HepG2 (cell line): ENCODE data around the gene LHX3. TPM values are rescaled to one million over a fixed set of nuclear protein-coding genes. Genes with fewer than 3 reads are reported as not detected.

Experiments used
- AGO2 ChIP-seq: fragments of 200-400 bp; formaldehyde crosslinking; optimal IDR thresholded peaks from 2 replicates; pipeline ENCODE3; 2017; ENCODE audit warnings: mild to moderate bottlenecking, low read depth, low read length, moderate library complexity
- AKAP8 ChIP-seq: sonication (generic); formaldehyde crosslinking; IDR thresholded peaks from 2 replicates; pipeline ENCODE4 v1.5.1; 2020; ENCODE audit warnings: mild to moderate bottlenecking, missing genetic modification reagents
- ATAD3A ChIP-seq: sonication (generic); formaldehyde crosslinking; IDR thresholded peaks from 2 replicates; pipeline ENCODE4 v1.4.0; 2020; ENCODE audit warnings: missing genetic modification reagents
- DNMT3B ChIP-seq: conservative IDR thresholded peaks from 2 replicates; pipeline ENCODE4 v1.6.1; 2016; ENCODE audit warnings: missing biosample characterization, control low read depth
- DR1 ChIP-seq: sonication (generic); formaldehyde crosslinking; IDR thresholded peaks from 2 replicates; pipeline ENCODE4 v1.8.0; 2021; ENCODE audit warnings: mild to moderate bottlenecking, missing genetic modification reagents, inconsistent platforms
- HCFC1 ChIP-seq: fragments of 150-350 bp; IDR thresholded peaks from 2 replicates; pipeline ENCODE4 v1.6.1; 2014; ENCODE audit warnings: low read depth, low read length
- SOX13 ChIP-seq, 3 experiments: fragments of 450-650 bp in 1 of 3; sonication (generic) in 1 of 3; formaldehyde crosslinking in 1 of 3; IDR thresholded peaks in 2 of 3; conservative IDR thresholded peaks in 1 of 3; 2 replicates each; pipeline versions ENCODE4 v1.5.0 to v1.6.1; 2016 to 2020; ENCODE audit warnings: antibody characterized with exemption in 1 of 3, mild to moderate bottlenecking in 1 of 3, missing compliant biosample characterization in 1 of 3, missing genetic modification reagents in 1 of 3, moderate library complexity in 1 of 3
- TARDBP ChIP-seq: sonication (generic); formaldehyde crosslinking; IDR thresholded peaks from 2 replicates; pipeline ENCODE4 v1.8.0; 2022; ENCODE audit warnings: mild to moderate bottlenecking, missing genetic modification reagents
- TEAD2 ChIP-seq: sonication (generic); formaldehyde crosslinking; IDR thresholded peaks from 2 replicates; pipeline ENCODE4 v1.9.0; 2021; ENCODE audit warnings: missing genetic modification reagents
- ZNF180 ChIP-seq: sonication (generic); formaldehyde crosslinking; IDR thresholded peaks from 2 replicates; pipeline ENCODE4 v1.4.0; 2020; ENCODE audit warnings: low read depth, missing genetic modification reagents, borderline replicate concordance
- ZNF230 ChIP-seq: sonication (generic); formaldehyde crosslinking; IDR thresholded peaks from 2 replicates; pipeline ENCODE4 v1.4.0; 2020; ENCODE audit warnings: mild to moderate bottlenecking, missing genetic modification reagents
- ZNF3 ChIP-seq: IDR thresholded peaks from 2 replicates; pipeline ENCODE4 v1.7.0; 2017; ENCODE audit warnings: inconsistent platforms
- ZNF713 ChIP-seq: sonication (generic); formaldehyde crosslinking; IDR thresholded peaks from 2 replicates; pipeline ENCODE4 v1.4.0; 2020; ENCODE audit warnings: mild to moderate bottlenecking, missing genetic modification reagents
- polyA plus RNA-seq, 8 experiments: library from polyadenylated mRNA; depleted of rRNA in 3 of 8; stranded (reverse) in 7 of 8; unstranded in 1 of 8; fragments of >200 nt; fragmentation: Illumina TruSeq in 4 of 8; extraction: Trizol in 4 of 8; gene quantifications; 2 replicates each; pipeline versions ENCODE4 v1.2.1 to v1.2.3, GENCODE V29; 2011 to 2016; ENCODE audit warnings: low read depth in 4 of 8, missing spikeins in 1 of 8, mixed read lengths in 1 of 8; ENCODE audit not compliant: insufficient read depth in 1 of 8
- total RNA-seq, 5 experiments: library from RNA; depleted of rRNA; stranded (reverse); fragments of >200 nt; fragmentation: Illumina TruSeq; extraction: Trizol; gene quantifications; 2 replicates each; pipeline ENCODE4 v1.2.3, GENCODE V29; 2016; ENCODE audit warnings: low read depth in 1 of 5
- TF ChIP-seq, protein P1 (sequence below): sonication (generic); formaldehyde crosslinking; IDR thresholded peaks from 2 replicates; pipeline ENCODE4 v1.4.0; 2020; ENCODE audit warnings: mild to moderate bottlenecking, missing genetic modification reagents
- TF ChIP-seq, protein P2 (sequence below): sonication (generic); formaldehyde crosslinking; IDR thresholded peaks from 2 replicates; pipeline ENCODE4 v1.9.0; 2021; ENCODE audit warnings: missing genetic modification reagents, borderline replicate concordance
- TF ChIP-seq, protein P3 (sequence below): sonication (generic); formaldehyde crosslinking; IDR thresholded peaks from 2 replicates; pipeline ENCODE4 v1.8.0; 2022; ENCODE audit warnings: missing genetic modification reagents, low read depth, mild to moderate bottlenecking, borderline replicate concordance
- TF ChIP-seq, protein P4 (sequence below): sonication (generic); formaldehyde crosslinking; IDR thresholded peaks from 2 replicates; pipeline ENCODE4 v1.4.0; 2020; ENCODE audit warnings: missing genetic modification reagents

Gene LHX3
- total and polyA plus RNA-seq, 2 of the 13 experiments (the other 11 are each of a cell fraction or from before 2014, with no cell fraction given) = not detected

DNA sequence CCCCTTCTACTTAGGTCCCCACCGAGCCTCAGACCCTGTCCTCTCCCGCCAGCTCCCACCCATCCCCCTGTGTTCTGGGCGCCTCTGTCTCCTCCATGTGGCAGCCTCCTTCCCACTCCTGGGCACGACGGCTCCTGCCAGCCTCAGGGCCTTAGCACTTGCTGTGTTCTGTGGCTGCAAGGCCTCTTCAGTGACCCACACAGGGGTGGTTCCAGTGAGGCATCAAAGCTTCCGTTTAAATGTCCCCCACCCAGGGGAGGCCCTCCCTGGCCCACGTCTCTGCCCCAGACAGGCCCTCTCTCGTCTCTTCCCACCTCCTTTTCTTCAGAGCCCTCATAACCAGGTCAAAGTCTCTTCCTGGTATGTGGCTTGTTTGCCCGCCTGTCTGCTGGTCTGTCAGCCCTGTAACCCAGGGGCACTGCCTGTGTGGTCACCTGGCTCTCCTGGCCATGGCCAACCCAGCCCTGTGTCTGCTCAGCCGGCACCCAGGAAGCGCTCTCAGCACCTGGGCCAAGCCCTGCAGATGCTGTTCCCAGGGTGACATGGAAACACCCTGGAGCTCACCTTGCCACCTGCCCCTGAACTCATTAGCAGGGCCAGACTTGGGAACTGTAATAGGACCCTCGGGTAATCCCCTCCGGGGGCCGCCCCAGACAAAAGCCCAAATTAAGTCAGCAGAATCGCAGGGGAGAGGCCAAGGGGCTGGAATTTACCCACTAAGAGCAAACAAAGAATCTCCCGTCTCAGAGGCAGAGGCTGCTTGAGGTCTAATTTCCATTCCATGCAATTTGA, 33.7 kb downstream of the LHX3 start (continued):
- TF ChIP-seq, protein P1, sequence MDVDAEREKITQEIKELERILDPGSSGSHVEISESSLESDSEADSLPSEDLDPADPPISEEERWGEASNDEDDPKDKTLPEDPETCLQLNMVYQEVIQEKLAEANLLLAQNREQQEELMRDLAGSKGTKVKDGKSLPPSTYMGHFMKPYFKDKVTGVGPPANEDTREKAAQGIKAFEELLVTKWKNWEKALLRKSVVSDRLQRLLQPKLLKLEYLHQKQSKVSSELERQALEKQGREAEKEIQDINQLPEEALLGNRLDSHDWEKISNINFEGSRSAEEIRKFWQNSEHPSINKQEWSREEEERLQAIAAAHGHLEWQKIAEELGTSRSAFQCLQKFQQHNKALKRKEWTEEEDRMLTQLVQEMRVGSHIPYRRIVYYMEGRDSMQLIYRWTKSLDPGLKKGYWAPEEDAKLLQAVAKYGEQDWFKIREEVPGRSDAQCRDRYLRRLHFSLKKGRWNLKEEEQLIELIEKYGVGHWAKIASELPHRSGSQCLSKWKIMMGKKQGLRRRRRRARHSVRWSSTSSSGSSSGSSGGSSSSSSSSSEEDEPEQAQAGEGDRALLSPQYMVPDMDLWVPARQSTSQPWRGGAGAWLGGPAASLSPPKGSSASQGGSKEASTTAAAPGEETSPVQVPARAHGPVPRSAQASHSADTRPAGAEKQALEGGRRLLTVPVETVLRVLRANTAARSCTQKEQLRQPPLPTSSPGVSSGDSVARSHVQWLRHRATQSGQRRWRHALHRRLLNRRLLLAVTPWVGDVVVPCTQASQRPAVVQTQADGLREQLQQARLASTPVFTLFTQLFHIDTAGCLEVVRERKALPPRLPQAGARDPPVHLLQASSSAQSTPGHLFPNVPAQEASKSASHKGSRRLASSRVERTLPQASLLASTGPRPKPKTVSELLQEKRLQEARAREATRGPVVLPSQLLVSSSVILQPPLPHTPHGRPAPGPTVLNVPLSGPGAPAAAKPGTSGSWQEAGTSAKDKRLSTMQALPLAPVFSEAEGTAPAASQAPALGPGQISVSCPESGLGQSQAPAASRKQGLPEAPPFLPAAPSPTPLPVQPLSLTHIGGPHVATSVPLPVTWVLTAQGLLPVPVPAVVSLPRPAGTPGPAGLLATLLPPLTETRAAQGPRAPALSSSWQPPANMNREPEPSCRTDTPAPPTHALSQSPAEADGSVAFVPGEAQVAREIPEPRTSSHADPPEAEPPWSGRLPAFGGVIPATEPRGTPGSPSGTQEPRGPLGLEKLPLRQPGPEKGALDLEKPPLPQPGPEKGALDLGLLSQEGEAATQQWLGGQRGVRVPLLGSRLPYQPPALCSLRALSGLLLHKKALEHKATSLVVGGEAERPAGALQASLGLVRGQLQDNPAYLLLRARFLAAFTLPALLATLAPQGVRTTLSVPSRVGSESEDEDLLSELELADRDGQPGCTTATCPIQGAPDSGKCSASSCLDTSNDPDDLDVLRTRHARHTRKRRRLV (CRISPR knock-in tag) = no peak
- 0 out of 2 replicates have a peak, but pooled peaks have one; percentile 41 for TF ChIP-seq ZNF230 (CRISPR knock-in tag)
- TF ChIP-seq TARDBP = 0 out of 2 replicates have a peak, but pooled peaks have one; percentile 29
- TF ChIP-seq ZNF180 (CRISPR knock-in tag) = no peak
- TF ChIP-seq HCFC1 = no peak
- TF ChIP-seq, protein P2, sequence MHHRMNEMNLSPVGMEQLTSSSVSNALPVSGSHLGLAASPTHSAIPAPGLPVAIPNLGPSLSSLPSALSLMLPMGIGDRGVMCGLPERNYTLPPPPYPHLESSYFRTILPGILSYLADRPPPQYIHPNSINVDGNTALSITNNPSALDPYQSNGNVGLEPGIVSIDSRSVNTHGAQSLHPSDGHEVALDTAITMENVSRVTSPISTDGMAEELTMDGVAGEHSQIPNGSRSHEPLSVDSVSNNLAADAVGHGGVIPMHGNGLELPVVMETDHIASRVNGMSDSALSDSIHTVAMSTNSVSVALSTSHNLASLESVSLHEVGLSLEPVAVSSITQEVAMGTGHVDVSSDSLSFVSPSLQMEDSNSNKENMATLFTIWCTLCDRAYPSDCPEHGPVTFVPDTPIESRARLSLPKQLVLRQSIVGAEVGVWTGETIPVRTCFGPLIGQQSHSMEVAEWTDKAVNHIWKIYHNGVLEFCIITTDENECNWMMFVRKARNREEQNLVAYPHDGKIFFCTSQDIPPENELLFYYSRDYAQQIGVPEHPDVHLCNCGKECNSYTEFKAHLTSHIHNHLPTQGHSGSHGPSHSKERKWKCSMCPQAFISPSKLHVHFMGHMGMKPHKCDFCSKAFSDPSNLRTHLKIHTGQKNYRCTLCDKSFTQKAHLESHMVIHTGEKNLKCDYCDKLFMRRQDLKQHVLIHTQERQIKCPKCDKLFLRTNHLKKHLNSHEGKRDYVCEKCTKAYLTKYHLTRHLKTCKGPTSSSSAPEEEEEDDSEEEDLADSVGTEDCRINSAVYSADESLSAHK = no peak
- TF ChIP-seq DNMT3B = no peak
- TF ChIP-seq DR1 (CRISPR knock-in tag) = no peak
- TF ChIP-seq, protein P3, sequence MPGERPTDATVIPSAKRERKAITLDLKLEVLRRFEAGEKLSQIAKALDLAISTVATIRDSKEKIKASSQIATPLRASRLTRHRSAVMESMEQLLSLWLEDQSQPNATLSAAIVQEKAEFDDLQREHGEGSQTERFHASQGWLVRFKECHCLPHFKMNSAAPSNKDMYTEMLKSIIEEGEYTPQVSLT = no peak
- TF ChIP-seq, protein P4, sequence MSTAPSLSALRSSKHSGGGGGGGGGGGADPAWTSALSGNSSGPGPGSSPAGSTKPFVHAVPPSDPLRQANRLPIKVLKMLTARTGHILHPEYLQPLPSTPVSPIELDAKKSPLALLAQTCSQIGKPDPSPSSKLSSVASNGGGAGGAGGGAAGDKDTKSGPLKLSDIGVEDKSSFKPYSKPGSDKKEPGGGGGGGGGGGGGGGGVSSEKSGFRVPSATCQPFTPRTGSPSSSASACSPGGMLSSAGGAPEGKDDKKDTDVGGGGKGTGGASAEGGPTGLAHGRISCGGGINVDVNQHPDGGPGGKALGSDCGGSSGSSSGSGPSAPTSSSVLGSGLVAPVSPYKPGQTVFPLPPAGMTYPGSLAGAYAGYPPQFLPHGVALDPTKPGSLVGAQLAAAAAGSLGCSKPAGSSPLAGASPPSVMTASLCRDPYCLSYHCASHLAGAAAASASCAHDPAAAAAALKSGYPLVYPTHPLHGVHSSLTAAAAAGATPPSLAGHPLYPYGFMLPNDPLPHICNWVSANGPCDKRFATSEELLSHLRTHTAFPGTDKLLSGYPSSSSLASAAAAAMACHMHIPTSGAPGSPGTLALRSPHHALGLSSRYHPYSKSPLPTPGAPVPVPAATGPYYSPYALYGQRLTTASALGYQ (CRISPR knock-in tag) = no peak
- no peak for TF ChIP-seq TEAD2 (CRISPR knock-in tag)
- TF ChIP-seq SOX13 (IDR thresholded peaks at IDR 0.05) = no peak
- TF ChIP-seq SOX13 (CRISPR knock-in tag; conservative IDR thresholded peaks at IDR 0.05 in 1 of 2, IDR thresholded peaks at IDR 0.05 in 1 of 2) = no peak
- no peak for TF ChIP-seq ATAD3A
- no peak for TF ChIP-seq ZNF713 (CRISPR knock-in tag)
- TF ChIP-seq AGO2 = no peak
- no peak for TF ChIP-seq ZNF3
- TF ChIP-seq AKAP8 (CRISPR knock-in tag) = no peak
